GM19240 (cell line): ENCODE measurements around the gene SLC4A1AP.

Experiments used
- DNase-seq: peaks from one replicate; pipeline ENCODE4 v3.0.0; 2011; ENCODE audit warnings: low spot score; ENCODE audit not compliant: insufficient read length

SLC4A1AP gene

GRCh38 chr2:27721335-27721734 lies 57.6 kb downstream of the SLC4A1AP start:
- DNase-seq = no peak

- DNase-seq = no peak
Measured at GRCh38 chr2:27721884-27722485, 58.3 kb downstream of the SLC4A1AP start.

GRCh38 chr2:27723372-27724144 lies 59.9 kb downstream of the SLC4A1AP start:
- DNase-seq = peak; percentile 41

GRCh38 chr2:27724191-27724590 lies 60.5 kb downstream of the SLC4A1AP start:
- DNase-seq = no peak

- no peak for DNase-seq
Measured at GRCh38 chr2:27724905-27725701, 61.4 kb downstream of the SLC4A1AP start.

- no peak for DNase-seq
Measured at GRCh38 chr2:27727257-27727656, 63.6 kb downstream of the SLC4A1AP start.

GRCh38 chr2:27728081-27728858 lies 64.6 kb downstream of the SLC4A1AP start:
- no peak for DNase-seq

- no peak for DNase-seq
Measured at GRCh38 chr2:27729198-27729597, 65.5 kb downstream of the SLC4A1AP start.

- no peak for DNase-seq
Measured at GRCh38 chr2:27729614-27730013, 65.9 kb downstream of the SLC4A1AP start.

- DNase-seq = no peak
Measured at GRCh38 chr2:27730261-27730662, 66.6 kb downstream of the SLC4A1AP start.

- DNase-seq = no peak
Measured at GRCh38 chr2:27730980-27731691, 67.4 kb downstream of the SLC4A1AP start.

GRCh38 chr2:27734305-27734704 lies 70.6 kb downstream of the SLC4A1AP start:
- DNase-seq = no peak

- no peak for DNase-seq
Measured at GRCh38 chr2:27735263-27735904, 71.7 kb downstream of the SLC4A1AP start.

GRCh38 chr2:27736031-27736889 lies 72.6 kb downstream of the SLC4A1AP start:
- no peak for DNase-seq

GRCh38 chr2:27736890-27737204 lies 73.2 kb downstream of the SLC4A1AP start:
- no peak for DNase-seq

GRCh38 chr2:27737676-27738348 lies 74.1 kb downstream of the SLC4A1AP start:
- no peak for DNase-seq

GRCh38 chr2:27738349-27739057 lies 74.8 kb downstream of the SLC4A1AP start:
- DNase-seq = no peak

- DNase-seq = no peak
Measured at GRCh38 chr2:27739058-27739373, 75.3 kb downstream of the SLC4A1AP start.

- DNase-seq = no peak
Measured at GRCh38 chr2:27741673-27742072, 78.0 kb downstream of the SLC4A1AP start.
